Amygdala (tissue), 56 donors: ENCODE results near the gene KDM5B.

ENCODE experiments used
- DNase-seq, 56 donors: peaks; one replicate each; lab custom pipeline; 2025; lab: John Stamatoyannopoulos, UW

The KDM5B gene

DNA sequence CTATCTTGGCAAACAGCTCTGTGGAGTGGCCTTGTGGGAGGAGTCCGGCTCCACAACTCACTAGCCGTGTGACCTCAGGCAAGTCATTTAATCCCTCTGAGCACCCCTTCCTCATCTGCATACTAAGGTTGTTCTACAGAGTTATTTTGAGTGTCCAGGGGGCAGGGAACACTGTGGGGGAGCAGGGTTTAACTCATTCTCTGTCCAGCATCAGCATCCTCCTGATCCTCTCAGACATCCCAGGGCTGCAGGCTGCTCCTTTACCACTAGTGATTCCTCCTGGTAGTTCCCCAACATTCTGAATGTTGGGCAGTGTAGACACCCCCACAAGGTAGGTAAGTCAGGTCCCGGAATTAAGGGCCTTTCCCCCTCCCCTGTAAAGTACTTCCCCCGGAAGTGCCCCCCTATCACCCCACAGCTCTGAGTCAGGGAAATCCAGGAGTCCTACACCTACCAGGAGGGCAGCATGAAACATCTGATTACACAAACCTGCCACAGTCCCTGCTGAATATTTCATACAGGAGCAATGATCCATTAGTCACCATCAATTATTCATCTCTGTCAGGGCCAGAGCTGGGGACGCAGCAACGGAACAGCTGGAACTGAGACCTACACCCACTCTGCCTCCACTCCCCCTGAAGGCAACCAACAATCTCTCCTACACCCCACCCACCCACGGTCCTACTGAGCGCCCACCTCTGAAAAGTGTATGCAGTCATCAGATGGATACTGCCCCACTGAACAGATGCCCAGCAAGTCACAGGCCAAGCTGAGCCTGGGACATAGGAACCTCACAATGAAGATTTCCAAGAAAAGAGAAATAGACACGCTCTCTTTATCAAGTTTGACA, 118.5 kb downstream of the KDM5B start:
- no peak for DNase-seq

GRCh38 chr1:202689082-202689481, 119.1 kb downstream of the KDM5B start:
- no peak for DNase-seq

DNA sequence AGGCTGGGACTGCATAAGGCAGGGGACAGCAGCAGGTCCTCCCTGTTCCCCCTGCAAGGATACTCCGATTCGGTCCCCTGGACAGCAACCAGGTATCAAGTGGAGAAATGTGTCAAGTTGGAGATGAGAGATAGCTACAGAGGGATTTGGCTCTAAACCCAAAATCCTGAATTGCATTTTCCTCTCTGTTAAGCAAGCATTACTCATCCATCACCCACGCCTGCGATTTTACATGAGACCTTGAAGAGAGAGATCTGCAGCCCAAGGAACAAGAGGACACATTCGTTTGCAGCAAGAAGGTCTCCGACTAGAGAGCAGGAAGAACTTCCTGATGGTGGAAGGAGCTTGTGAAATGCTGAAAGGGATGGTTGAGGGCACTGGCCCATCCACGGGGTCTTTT, 119.8 kb downstream of the KDM5B start:
- peak in 3 of 56 donors; percentile 8 to 21 (median 9) for DNase-seq

GRCh38 chr1:202687798-202688197, 120.4 kb downstream of the KDM5B start:
- DNase-seq = no peak

GRCh38 chr1:202687370-202687769, 120.9 kb downstream of the KDM5B start:
- DNase-seq = no peak

DNA sequence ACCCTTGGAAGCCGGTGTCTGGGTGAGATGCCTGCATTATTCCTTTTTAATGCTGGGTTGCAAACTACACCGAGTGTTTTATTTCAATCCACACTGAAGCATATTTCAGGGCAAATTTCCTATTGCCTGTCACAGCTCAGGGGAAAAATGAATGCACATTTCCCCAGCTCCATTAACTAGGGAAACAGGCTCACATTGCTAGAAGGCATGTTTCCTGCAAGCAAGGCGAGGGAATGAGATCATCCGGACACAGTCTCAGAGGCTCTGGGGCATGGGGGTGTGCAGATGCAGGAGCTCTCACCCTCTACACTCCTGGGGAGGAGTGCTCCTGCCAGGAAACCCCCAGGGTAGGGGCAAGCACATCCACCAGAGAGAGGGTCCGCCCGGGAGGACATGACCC, 122.6 kb downstream of the KDM5B start:
- no peak for DNase-seq

DNA sequence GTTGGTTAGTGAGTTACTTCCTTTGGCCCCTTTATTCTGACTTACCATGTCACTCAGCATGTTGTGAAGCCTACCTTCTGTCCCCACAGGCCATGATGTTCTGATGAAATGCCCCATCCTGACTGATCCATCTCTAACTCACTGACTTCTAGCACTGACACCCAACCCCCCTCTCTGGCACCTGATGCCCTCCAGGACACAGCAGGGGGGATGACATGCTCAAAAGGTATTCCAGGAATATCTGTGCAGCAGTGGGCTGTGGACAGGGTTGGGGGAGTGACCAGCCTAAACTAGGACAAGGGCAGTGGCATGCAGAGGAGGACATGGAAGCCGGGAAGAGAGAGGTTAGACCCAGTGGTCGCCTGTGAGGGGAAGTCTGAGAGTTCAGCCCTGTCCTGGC, 123.5 kb downstream of the KDM5B start:
- DNase-seq = no peak

DNA sequence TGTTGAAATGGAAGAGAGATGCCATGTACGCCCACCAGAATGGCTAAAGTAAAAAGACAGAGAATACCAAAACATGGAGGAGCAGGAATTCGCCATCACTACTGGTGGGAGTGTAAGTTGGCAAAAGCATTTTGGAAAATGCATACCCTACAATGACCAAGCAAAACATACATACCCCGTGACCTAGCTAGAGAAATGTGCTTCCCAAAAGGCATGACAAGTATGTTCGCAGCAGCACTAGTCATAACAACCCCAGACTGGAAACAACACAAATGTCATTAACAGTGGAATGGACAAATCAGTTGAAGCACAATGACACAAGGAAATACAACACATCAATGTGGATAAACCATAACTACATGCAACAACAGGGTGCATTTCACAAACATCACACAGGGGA, 125.2 kb downstream of the KDM5B start:
- DNase-seq = no peak

- no peak for DNase-seq
These were observed 125.7 kb downstream of the KDM5B start for GRCh38 chr1:202682477-202682876.

DNA sequence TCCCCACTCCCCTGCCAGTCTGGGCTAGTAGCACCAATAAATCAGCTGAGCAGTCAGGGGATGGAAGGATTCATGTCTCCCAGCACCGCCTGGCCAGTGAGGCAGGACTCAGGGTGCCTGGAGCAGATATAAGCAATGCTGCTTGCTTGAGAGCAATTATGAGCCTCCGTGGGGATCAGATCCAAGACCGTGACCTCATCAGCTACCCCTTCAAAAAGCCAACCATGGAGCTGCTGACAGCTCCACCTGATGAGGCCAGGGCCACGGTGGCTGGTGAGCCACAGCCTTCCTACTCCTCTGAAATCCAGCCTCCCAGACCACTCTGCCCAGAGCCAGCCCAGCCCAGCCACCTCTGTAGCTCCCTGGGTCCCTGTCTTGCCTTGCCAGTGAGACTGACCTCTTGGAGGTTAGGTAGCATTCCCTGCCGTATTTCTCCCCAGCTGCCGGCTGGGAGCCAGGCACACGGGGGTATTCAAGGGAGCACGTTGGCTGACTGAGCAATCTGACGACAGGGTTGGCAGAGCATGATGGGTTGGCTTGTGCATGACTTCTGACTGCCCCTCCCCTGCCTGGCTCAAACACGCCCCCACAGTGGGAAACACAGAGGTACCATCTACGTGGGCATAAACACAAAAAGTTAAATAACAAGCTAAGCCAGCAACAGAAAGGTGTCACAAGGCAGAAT, 126.3 kb downstream of the KDM5B start:
- no peak for DNase-seq

GRCh38 chr1:202680586-202681352, 127.5 kb downstream of the KDM5B start:
- no peak for DNase-seq

- DNase-seq = no peak
These were observed 128.6 kb downstream of the KDM5B start for GRCh38 chr1:202679406-202680177.

DNA sequence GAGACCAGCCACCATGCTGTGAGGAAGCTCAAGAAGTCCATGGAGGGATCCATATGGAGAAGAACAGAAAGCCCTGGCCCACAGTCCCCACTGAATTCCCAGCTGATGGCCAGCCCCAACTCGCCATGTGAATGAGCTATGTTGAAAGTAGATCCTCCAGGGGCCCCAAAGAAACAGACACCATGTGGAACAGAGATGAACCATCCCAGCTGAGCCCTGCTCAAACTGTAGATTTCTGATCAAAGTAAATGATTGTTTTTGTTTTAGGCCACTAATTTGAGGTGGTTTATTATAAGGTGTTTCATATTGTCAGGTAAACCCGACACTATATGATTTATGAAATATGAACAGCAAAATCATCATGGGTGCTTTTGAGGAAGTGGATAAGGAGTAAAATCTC, 130.8 kb downstream of the KDM5B start:
- no peak for DNase-seq
